GM12878 (cell line): ENCODE measurements around the gene SLC36A3. TPM values are rescaled to one million over a fixed set of nuclear protein-coding genes. Genes with fewer than 3 reads are reported as not detected.

Experiments used
- ATAC-seq: fragments of 200-7000 bp; cut with Tn5 transposase; 3 replicates; pipeline ENCODE4 v1.9.1; 2020; ENCODE audit warnings: mild to moderate bottlenecking, moderate library complexity
- BruUV-seq: library from RNA; stranded (reverse); fragments of 400-500 nt; replicated peaks from 2 replicates; lab custom pipeline; 2021; lab: Mats Ljungman, UMichigan
- CTCF ChIA-PET: fragments of 300-600 bp; sonication (Branson Sonifier 250); formaldehyde crosslinking; extraction: SDS; loops from one replicate; lab custom pipeline; 2021; ENCODE audit warnings: inconsistent platforms; lab: Yijun Ruan, JAX
- POLR2A ChIA-PET: fragments of 350-600 bp; formaldehyde crosslinking; extraction: SDS; loops from one replicate; lab custom pipeline; 2021; ENCODE audit warnings: inconsistent platforms; lab: Charles Lee
- RAD21 ChIA-PET: fragments of 300-600 bp; sonication (Branson Sonifier 250); formaldehyde crosslinking; loops from one replicate; lab custom pipeline; 2023; ENCODE audit warnings: antibody characterized with exemption; ENCODE audit not compliant: unreplicated experiment; lab: Charles Lee
- SMC1A ChIA-PET: fragments of 300-600 bp; sonication (Branson Sonifier 250); formaldehyde crosslinking; loops from one replicate; lab custom pipeline; 2023; ENCODE audit not compliant: unreplicated experiment, uncharacterized antibody; lab: Charles Lee
- DNase-seq: peaks from one replicate; pipeline ENCODE4 v3.0.0-alpha.2; 2011; ENCODE audit warnings: low read depth, low spot score
- FAIRE-seq: peaks from 3 replicates; lab custom pipeline; 2011; peaks lifted over from hg19 to GRCh38; lab: Jason Lieb, UNC
- H2AFZ ChIP-seq: 2 replicates; pipeline ENCODE4 v1.6.0; 2011; ENCODE audit warnings: low read depth, low read length, control low read depth; ENCODE audit not compliant: control insufficient read depth
- H3K27ac ChIP-seq: 2 replicates; pipeline ENCODE4 v1.5.1; 2011; ENCODE audit warnings: control low read depth; ENCODE audit not compliant: control insufficient read depth, insufficient read depth
- H3K27me3 ChIP-seq, 2 experiments: replicated peaks in 1 of 2; 2 replicates each; pipeline versions ENCODE4 v1.6.0 to v1.6.1; 2011; ENCODE audit warnings: low read length in 1 of 2; ENCODE audit not compliant: control insufficient read depth in 2 of 2, insufficient read depth in 2 of 2
- H3K36me3 ChIP-seq, 2 experiments: 2 replicates each; pipeline ENCODE4 v1.5.1; 2011; ENCODE audit warnings: low read length in 1 of 2; ENCODE audit not compliant: control insufficient read depth in 2 of 2, insufficient read depth in 2 of 2
- H3K4me1 ChIP-seq: 2 replicates; pipeline ENCODE4 v1.6.1; 2011; ENCODE audit warnings: mild to moderate bottlenecking, low read length, moderate library complexity, mixed read lengths; ENCODE audit not compliant: control insufficient read depth, insufficient read depth
- H3K4me2 ChIP-seq: 2 replicates; pipeline ENCODE4 v1.6.0; 2011; ENCODE audit warnings: control low read depth; ENCODE audit not compliant: control insufficient read depth, insufficient read depth
- H3K4me3 ChIP-seq: fragments of 200-600 bp; sonication (generic); 2 replicates; pipeline ENCODE4 v1.5.1; 2016
- H3K79me2 ChIP-seq: 2 replicates; pipeline ENCODE4 v1.6.0; 2011; ENCODE audit warnings: low read length; ENCODE audit not compliant: control insufficient read depth, insufficient read depth
- H3K9ac ChIP-seq: 2 replicates; pipeline ENCODE4 v1.8.0; 2011; ENCODE audit warnings: low read length, control low read depth, mixed read lengths; ENCODE audit not compliant: control insufficient read depth, insufficient read depth
- H3K9me3 ChIP-seq: replicated peaks from 3 replicates; pipeline ENCODE4 v1.5.1; 2011; ENCODE audit warnings: mild to moderate bottlenecking, low read length; ENCODE audit not compliant: control insufficient read depth, insufficient read depth
- H4K20me1 ChIP-seq: 2 replicates; pipeline ENCODE4 v1.6.0; 2011; ENCODE audit not compliant: control insufficient read depth, insufficient read depth
- ETV6 ChIP-seq, 2 experiments: fragments of 450-650 bp in 1 of 2; IDR thresholded peaks in 1 of 2; conservative IDR thresholded peaks in 1 of 2; 2 replicates each; pipeline ENCODE4 v1.6.1; 2014; ENCODE audit warnings: antibody characterized with exemption in 1 of 2, borderline replicate concordance in 1 of 2, low read depth in 1 of 2, mild to moderate bottlenecking in 1 of 2, moderate library complexity in 1 of 2
- FOXM1 ChIP-seq: IDR thresholded peaks from 2 replicates; pipeline ENCODE4 v1.6.1; 2012; ENCODE audit warnings: low read depth, mild to moderate bottlenecking, inconsistent platforms, low read length, moderate library complexity
- JUNB ChIP-seq: IDR thresholded peaks from 2 replicates; pipeline ENCODE4 v1.6.1; 2016; ENCODE audit warnings: antibody characterized with exemption, mild to moderate bottlenecking
- NBN ChIP-seq: fragments of 450-650 bp; IDR thresholded peaks from 2 replicates; pipeline ENCODE4 v1.6.1; 2016
- POU2F2 ChIP-seq: IDR thresholded peaks from 3 replicates; pipeline ENCODE4 v1.6.1; 2011; ENCODE audit warnings: low read depth, mild to moderate bottlenecking, low read length, borderline replicate concordance
- RBBP5 ChIP-seq: fragments of 200-600 bp; sonication (generic); conservative IDR thresholded peaks from 2 replicates; pipeline ENCODE4 v1.6.1; 2016
- TARDBP ChIP-seq: IDR thresholded peaks from 2 replicates; pipeline ENCODE4 v1.6.1; 2016; ENCODE audit warnings: borderline replicate concordance
- ZNF207 ChIP-seq: fragments of 450-650 bp; IDR thresholded peaks from 2 replicates; pipeline ENCODE4 v1.6.1; 2014; ENCODE audit warnings: antibody characterized with exemption, mild to moderate bottlenecking, borderline replicate concordance
- WGBS: methylation state at CpG from one replicate; pipeline ENCODE4 v1.1.6; 2016; ENCODE audit warnings: low lambda C conversion rate; ENCODE audit not compliant: insufficient replicate concordance, insufficient coverage; ENCODE audit errors: missing lambda C conversion rate; 5-methylcytosine and 5-hydroxymethylcytosine counted together
- in situ Hi-C: fragments of 300-500 bp; cut with MboI; formaldehyde crosslinking; loops from 9 replicates; pipeline ENCODE4 v1.14.3; 2018; ENCODE audit warnings: mixed read lengths
- intact Hi-C: fragments of 100-400 bp; cut with micrococcal nuclease; formaldehyde crosslinking; loops from one replicate; pipeline ENCODE4 v1.14.2; 2022; ENCODE audit not compliant: unreplicated experiment
- polyA plus RNA-seq, 11 experiments: library from polyadenylated mRNA; depleted of rRNA in 4 of 11; unstranded in 6 of 11; stranded (reverse) in 5 of 11; fragments of >200 nt; fragmentation: Nextera tagmentation in 4 of 11; fragmentation: Illumina TruSeq in 1 of 11; extraction: Ambion mirVana in 4 of 11; extraction: Trizol in 1 of 11; gene quantifications; 1 replicate in 1 of 11; 2 replicates in 10 of 11; pipeline versions ENCODE4 v1.2.1 to v1.2.3, GENCODE V29; 2011 to 2016; ENCODE audit warnings: inconsistent platforms in 2 of 11, missing spikeins in 2 of 11, low read depth in 1 of 11
- total RNA-seq, 4 experiments: library from RNA; depleted of rRNA in 3 of 4; stranded (reverse); fragments of >200 nt in 3 of 4; fragmentation: Illumina TruSeq in 1 of 4; extraction: Trizol in 1 of 4; gene quantifications; 2 replicates each; pipeline versions ENCODE4 v1.2.1 to v1.2.3, GENCODE V29; 2013 to 2021
- TF ChIP-seq, protein P1 (sequence below): IDR thresholded peaks from 2 replicates; pipeline ENCODE4 v1.6.1; 2012; ENCODE audit warnings: low read depth, low read length, improper control_type of control experiment
- TF ChIP-seq, protein P2 (sequence below): fragments of 450-650 bp; IDR thresholded peaks from 2 replicates; pipeline ENCODE4 v1.6.1; 2017; ENCODE audit warnings: mild to moderate bottlenecking, moderate library complexity
- TF ChIP-seq, protein P3 (sequence below): fragments of 450-650 bp; IDR thresholded peaks from 2 replicates; pipeline ENCODE4 v1.6.1; 2017; ENCODE audit warnings: antibody characterized with exemption, mild to moderate bottlenecking, moderate library complexity
- TF ChIP-seq, protein P4 (sequence below): IDR thresholded peaks from 2 replicates; pipeline ENCODE4 v1.6.1; 2012; ENCODE audit warnings: mild to moderate bottlenecking, low read depth, low read length

Gene SLC36A3
- total and polyA plus RNA-seq, 10 of the 15 experiments (the other 5 are each of a cell fraction or from before 2014, with no cell fraction given): 0.03 TPM; not detected in 9

DNA sequence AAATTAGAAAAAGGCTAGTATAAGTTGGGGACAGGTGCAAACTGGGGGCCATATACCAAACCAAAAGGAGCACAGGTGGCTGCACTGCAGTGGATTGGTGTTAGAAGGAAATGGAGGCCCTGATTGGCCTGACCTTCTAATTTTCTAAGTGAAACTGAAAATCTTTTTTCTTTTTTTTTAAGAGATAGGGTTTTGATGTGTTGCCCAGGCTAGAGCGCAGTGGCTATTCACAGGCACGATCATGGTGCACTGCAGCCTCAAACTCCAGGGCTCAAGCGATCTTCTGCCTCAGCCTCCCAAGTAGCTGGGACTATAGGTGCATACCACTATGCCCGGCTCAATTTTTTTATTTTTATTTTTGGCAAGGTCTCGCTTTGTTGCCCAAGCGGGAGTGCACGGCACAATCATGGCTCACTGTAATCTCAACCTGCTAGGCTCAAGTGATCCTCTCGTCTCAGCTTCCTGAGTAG, 69.9 kb downstream of the SLC36A3 start:
- intact Hi-C loops (loop anchor here (1.0 kb wide), 1 partner anchor 9 kb away; the partner anchor contains the start of gene CCDC69), in situ Hi-C loops (no loop called here)
- peaks cover 36% of the 10 kb centered on the region for H3K4me1 ChIP-seq
- TF ChIP-seq RBBP5 (no peak), NBN (0 out of 2 replicates have a peak, but pooled peaks have one; percentile 27), TARDBP (no peak), ZNF207 (no peak), JUNB (no peak), POU2F2 (0 out of 3 replicates have a peak, but pooled peaks have one; percentile 9), FOXM1 (no peak), ETV6 (conservative IDR thresholded peaks at IDR 0.05 in 1 of 2, IDR thresholded peaks at IDR 0.05 in 1 of 2; ENCODE audit: borderline replicate concordance in 1 of 2, low read depth in 1 of 2) (no peak)
- TF ChIP-seq, protein P1, sequence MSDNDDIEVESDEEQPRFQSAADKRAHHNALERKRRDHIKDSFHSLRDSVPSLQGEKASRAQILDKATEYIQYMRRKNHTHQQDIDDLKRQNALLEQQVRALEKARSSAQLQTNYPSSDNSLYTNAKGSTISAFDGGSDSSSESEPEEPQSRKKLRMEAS: no peak
- TF ChIP-seq, protein P2, sequence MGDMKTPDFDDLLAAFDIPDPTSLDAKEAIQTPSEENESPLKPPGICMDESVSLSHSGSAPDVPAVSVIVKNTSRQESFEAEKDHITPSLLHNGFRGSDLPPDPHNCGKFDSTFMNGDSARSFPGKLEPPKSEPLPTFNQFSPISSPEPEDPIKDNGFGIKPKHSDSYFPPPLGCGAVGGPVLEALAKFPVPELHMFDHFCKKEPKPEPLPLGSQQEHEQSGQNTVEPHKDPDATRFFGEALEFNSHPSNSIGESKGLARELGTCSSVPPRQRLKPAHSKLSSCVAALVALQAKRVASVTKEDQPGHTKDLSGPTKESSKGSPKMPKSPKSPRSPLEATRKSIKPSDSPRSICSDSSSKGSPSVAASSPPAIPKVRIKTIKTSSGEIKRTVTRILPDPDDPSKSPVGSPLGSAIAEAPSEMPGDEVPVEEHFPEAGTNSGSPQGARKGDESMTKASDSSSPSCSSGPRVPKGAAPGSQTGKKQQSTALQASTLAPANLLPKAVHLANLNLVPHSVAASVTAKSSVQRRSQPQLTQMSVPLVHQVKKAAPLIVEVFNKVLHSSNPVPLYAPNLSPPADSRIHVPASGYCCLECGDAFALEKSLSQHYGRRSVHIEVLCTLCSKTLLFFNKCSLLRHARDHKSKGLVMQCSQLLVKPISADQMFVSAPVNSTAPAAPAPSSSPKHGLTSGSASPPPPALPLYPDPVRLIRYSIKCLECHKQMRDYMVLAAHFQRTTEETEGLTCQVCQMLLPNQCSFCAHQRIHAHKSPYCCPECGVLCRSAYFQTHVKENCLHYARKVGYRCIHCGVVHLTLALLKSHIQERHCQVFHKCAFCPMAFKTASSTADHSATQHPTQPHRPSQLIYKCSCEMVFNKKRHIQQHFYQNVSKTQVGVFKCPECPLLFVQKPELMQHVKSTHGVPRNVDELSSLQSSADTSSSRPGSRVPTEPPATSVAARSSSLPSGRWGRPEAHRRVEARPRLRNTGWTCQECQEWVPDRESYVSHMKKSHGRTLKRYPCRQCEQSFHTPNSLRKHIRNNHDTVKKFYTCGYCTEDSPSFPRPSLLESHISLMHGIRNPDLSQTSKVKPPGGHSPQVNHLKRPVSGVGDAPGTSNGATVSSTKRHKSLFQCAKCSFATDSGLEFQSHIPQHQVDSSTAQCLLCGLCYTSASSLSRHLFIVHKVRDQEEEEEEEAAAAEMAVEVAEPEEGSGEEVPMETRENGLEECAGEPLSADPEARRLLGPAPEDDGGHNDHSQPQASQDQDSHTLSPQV: no peak
- TF ChIP-seq, protein P3, sequence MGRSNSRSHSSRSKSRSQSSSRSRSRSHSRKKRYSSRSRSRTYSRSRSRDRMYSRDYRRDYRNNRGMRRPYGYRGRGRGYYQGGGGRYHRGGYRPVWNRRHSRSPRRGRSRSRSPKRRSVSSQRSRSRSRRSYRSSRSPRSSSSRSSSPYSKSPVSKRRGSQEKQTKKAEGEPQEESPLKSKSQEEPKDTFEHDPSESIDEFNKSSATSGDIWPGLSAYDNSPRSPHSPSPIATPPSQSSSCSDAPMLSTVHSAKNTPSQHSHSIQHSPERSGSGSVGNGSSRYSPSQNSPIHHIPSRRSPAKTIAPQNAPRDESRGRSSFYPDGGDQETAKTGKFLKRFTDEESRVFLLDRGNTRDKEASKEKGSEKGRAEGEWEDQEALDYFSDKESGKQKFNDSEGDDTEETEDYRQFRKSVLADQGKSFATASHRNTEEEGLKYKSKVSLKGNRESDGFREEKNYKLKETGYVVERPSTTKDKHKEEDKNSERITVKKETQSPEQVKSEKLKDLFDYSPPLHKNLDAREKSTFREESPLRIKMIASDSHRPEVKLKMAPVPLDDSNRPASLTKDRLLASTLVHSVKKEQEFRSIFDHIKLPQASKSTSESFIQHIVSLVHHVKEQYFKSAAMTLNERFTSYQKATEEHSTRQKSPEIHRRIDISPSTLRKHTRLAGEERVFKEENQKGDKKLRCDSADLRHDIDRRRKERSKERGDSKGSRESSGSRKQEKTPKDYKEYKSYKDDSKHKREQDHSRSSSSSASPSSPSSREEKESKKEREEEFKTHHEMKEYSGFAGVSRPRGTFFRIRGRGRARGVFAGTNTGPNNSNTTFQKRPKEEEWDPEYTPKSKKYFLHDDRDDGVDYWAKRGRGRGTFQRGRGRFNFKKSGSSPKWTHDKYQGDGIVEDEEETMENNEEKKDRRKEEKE: no peak
- TF ChIP-seq, protein P4, sequence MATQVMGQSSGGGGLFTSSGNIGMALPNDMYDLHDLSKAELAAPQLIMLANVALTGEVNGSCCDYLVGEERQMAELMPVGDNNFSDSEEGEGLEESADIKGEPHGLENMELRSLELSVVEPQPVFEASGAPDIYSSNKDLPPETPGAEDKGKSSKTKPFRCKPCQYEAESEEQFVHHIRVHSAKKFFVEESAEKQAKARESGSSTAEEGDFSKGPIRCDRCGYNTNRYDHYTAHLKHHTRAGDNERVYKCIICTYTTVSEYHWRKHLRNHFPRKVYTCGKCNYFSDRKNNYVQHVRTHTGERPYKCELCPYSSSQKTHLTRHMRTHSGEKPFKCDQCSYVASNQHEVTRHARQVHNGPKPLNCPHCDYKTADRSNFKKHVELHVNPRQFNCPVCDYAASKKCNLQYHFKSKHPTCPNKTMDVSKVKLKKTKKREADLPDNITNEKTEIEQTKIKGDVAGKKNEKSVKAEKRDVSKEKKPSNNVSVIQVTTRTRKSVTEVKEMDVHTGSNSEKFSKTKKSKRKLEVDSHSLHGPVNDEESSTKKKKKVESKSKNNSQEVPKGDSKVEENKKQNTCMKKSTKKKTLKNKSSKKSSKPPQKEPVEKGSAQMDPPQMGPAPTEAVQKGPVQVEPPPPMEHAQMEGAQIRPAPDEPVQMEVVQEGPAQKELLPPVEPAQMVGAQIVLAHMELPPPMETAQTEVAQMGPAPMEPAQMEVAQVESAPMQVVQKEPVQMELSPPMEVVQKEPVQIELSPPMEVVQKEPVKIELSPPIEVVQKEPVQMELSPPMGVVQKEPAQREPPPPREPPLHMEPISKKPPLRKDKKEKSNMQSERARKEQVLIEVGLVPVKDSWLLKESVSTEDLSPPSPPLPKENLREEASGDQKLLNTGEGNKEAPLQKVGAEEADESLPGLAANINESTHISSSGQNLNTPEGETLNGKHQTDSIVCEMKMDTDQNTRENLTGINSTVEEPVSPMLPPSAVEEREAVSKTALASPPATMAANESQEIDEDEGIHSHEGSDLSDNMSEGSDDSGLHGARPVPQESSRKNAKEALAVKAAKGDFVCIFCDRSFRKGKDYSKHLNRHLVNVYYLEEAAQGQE: no peak

More for the DNA sequence above, 69.9 kb downstream of the SLC36A3 start:
- H2AFZ ChIP-seq: peak overlapping the region; percentile 16; the same call in 1 of the 2 replicates
- H3K79me2 ChIP-seq: no peaks in the 10 kb centered on the region; the same call in none of the 2 replicates
- peak overlapping the region; percentile 87 for H3K4me2 ChIP-seq
- peak overlapping the region; percentile 59 for H3K27ac ChIP-seq
- ATAC-seq: peak; percentile 72
- RAD21 ChIA-PET: interaction anchor here (0.9 to 3.6 kb wide), 10 partner anchors 10 to 108 kb away, joined by 3 to 42 read pairs (median 14); partner anchors contain the start of genes CCDC69 and GM2A
- under 1% methylated on average over 8 of the region's 8 CpGs for WGBS
- CTCF ChIA-PET: interaction anchor here (0.8 to 9.9 kb wide), 12 partner anchors 8 to 113 kb away, joined by 3 to 293 read pairs (median 4); partner anchors contain the start of genes CCDC69 and GM2A
- H3K36me3 ChIP-seq: no peaks in the 10 kb centered on the region
- BruUV-seq: no TSS peak
- H3K9ac ChIP-seq: peak overlapping the region; percentile 24; the same call in 1 of the 2 replicates
- H3K27me3 ChIP-seq: no peaks in the 10 kb centered on the region
- DNase-seq: no peak
- no peak for FAIRE-seq
- H3K4me3 ChIP-seq: peak overlapping the region; percentile 13; the same call in 1 of the 2 replicates
- SMC1A ChIA-PET: interaction anchor here (1.0 to 11.1 kb wide), 9 partner anchors 14 to 110 kb away, joined by 4 to 325 read pairs (median 7); partner anchors contain the start of genes CCDC69 and GM2A
- POLR2A ChIA-PET: interaction anchor here (1.0 to 10.2 kb wide), 6 partner anchors 15 to 152 kb away, joined by 3 to 290 read pairs (median 5); partner anchors contain the start of genes CCDC69, GM2A and TNIP1
- no peaks in the 10 kb centered on the region for H4K20me1 ChIP-seq
- H3K9me3 ChIP-seq: no peaks in the 10 kb centered on the region
